NCI-H2196 (cell line): ENCODE measurements around the gene FOXD2.

Experiments used
- DNase-seq: peaks from one replicate; lab custom pipeline; 2025; ENCODE audit not compliant: unreplicated experiment; lab: John Stamatoyannopoulos, UW

FOXD2 gene

DNA sequence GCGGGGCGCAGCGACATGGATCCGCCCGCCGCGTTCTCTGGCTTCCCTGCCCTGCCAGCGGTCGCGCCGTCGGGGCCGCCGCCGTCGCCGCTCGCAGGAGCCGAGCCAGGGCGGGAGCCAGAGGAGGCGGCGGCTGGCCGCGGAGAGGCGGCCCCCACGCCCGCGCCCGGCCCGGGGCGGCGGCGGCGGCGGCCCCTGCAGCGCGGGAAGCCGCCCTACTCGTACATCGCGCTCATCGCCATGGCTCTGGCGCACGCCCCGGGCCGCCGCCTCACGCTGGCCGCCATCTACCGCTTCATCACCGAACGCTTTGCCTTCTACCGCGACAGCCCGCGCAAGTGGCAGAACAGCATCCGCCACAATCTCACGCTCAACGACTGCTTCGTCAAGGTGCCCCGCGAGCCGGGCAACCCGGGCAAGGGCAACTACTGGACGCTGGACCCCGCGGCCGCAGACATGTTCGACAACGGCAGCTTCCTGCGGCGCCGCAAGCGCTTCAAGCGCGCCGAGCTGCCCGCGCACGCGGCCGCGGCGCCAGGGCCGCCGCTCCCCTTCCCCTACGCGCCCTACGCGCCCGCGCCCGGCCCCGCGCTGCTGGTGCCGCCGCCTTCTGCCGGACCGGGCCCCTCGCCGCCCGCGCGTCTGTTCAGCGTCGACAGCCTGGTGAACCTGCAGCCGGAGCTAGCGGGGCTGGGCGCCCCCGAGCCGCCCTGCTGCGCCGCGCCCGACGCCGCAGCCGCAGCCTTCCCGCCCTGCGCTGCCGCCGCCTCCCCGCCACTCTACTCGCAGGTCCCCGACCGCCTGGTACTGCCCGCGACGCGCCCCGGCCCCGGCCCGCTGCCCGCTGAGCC lies 21.3 kb upstream of the FOXD2 start:
- DNase-seq: no peak

DNA sequence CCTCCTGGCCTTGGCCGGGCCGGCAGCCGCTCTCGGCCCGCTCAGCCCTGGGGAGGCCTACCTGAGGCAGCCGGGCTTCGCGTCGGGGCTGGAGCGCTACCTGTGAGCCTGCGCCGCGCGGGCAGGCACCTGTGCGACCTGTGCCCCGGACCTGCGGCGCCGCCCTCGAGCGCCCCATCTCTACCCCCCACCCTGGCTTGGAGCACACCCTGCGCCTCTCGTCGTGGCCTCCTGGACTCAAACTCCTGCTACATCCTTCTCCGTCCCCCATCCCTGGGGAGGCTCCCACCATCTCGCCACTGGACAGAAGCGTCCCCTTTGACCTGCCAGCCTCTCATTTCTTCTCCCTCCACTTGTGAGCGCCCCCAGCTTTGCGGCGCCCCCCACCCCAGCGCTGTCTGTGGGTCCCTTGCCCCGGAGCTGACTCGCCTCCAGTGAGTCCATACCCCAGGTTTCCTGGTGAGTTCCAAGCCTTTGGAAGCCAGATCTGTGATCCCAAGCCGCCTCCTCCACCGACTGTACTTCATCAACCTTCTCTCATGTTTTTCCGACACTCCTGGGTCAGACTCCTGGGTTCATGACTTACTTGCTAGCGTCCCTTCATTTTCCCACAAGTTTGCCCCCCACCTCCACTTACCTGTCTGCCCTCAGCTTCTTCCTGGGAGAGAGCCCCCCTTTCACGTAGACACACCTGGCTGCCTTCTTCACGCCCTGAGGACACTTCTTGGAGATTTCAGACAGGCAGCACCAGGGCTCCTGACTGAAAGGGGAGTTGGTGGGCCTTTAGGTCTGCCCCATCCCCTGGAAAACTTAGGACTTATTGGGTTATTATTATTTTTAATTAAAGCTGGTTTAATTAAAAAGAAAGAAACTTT lies 20.4 kb upstream of the FOXD2 start:
- DNase-seq: no peak

DNA sequence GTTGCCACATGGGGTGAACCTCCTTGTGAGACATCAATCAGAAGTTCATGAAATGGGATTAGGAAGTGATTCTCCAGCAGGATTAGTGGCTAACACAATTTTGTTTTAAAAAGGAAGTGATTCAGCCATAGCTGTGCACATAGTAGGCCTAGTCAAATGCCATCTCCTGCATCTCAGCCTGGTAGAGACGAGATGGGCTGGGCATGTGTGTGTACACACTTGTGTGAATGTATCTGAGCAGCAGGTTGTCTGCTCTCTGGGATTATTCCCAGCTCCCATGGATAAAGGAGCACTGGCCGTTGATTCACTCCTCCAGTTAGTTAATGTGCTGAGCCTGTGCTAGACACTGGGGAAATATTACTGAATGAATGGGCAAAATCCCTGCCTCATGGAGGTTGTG lies 19.7 kb upstream of the FOXD2 start:
- no peak for DNase-seq

DNA sequence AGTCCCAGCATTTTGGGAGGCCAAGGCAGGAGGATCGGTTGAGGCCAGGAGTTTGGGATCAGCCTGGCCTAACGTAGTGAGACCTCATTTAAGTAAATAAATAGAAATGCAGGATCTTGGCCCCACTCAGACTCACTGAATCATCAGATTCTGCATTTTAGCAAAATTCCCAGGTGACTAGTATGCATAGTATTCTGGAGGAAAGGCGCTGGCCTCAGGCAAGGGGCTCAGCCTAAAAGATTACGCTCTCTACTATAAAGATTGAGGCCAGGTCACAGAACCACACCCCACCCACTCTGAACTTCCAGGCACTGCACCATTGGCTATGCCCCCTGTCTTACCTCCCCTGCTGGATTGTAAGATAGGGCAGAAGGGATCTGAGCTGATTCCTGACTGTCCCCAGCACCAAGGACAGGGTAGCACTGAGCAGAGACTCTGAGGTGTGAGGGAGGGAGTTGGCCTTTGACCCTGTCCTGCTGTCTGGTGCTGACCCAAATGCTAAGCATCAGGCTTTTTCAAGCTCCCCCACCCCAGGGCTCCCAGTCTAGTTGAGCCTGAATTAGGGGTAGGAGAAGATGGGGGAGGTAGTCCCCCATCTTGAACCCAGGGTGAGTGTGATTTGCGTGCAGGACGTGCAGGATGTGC lies 19.0 kb upstream of the FOXD2 start:
- DNase-seq: no peak

DNA sequence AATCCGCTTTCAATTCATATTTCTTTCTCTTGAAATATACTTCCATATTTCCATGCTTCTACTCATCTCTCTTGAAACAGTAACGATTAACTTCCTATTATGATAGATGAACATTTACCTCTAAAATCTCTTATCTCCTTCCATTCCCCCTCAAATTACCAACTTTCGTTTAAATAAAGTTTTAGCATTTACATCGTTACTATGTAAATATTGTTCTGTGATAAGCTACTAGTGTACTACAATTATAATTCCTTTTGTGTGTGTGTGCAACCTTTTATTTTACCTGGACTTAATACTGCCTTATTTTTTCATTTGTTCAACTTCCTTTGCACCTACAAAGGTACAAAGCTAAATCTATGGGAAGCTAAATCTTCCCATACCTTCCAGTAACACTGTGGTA lies 17.3 kb upstream of the FOXD2 start:
- DNase-seq: no peak

DNA sequence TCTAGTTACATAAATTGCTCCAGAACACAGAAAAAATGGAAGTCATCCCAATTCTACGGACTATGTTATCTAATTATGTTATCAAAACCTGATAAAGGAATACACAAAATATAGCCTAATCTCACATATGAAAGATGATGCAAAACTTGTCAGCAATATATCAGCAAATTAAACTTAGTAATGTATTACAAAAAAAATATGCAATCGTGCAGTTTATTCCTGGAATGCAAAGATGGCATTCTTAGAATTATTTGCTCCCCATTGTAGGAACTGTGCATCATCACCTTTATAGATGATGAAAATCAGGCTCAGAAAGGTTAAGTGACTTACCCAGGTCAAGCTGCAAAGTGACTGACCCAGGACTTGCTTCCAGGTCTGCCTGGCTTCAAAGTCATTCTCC lies 14.0 kb upstream of the FOXD2 start:
- DNase-seq: no peak

DNA sequence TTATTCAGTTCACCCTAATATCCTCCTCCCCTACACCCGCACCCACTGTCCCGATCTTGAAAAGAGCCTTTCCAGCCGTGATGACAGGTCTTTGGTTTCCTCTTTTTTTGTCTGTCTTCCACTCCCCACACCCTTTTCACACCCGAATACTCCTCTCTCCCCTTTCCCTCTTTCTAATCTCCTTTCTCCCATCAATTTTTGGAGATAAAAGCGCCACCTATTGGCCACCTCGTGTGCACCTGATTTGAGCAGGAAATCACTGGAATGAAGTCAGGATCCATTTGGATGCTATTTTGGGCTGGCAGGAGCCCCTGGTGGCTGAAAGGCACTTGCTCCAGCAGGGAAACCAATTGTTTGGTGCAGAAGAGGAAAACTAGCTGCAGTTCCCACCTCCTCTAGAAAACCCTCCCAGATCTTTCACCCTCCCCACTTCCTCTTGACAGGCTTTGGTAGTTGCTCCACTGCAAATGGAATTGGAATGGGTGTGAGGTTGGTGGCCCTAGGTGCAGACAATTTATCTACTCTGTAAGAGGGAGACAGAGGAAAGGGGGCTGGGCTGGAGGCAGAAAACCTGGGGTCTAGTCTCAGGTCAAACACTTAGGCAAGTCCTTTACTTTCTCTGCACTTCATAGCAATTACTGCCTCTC lies 13.4 kb upstream of the FOXD2 start:
- peak; percentile 70 for DNase-seq

DNA sequence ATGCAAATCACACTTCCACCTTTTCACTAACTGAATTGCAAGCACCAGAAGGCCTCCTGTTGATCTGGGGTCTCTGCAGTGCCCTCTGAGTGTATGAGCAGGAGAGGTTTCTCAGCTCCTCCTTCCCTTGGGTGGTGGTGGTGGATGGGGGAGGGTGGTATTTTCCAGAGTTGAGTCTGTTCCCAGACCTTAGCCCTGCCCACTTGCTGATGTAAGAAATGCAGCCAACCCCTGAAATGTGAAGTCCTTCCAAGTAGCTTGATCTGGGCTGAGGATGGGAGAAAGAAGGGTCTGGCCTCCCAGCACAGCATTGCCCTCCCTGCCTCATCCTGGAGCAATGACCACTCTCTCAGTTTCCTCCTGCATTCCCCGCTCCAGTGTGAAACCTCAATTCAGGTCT lies 6.3 kb upstream of the FOXD2 start:
- no peak for DNase-seq

DNA sequence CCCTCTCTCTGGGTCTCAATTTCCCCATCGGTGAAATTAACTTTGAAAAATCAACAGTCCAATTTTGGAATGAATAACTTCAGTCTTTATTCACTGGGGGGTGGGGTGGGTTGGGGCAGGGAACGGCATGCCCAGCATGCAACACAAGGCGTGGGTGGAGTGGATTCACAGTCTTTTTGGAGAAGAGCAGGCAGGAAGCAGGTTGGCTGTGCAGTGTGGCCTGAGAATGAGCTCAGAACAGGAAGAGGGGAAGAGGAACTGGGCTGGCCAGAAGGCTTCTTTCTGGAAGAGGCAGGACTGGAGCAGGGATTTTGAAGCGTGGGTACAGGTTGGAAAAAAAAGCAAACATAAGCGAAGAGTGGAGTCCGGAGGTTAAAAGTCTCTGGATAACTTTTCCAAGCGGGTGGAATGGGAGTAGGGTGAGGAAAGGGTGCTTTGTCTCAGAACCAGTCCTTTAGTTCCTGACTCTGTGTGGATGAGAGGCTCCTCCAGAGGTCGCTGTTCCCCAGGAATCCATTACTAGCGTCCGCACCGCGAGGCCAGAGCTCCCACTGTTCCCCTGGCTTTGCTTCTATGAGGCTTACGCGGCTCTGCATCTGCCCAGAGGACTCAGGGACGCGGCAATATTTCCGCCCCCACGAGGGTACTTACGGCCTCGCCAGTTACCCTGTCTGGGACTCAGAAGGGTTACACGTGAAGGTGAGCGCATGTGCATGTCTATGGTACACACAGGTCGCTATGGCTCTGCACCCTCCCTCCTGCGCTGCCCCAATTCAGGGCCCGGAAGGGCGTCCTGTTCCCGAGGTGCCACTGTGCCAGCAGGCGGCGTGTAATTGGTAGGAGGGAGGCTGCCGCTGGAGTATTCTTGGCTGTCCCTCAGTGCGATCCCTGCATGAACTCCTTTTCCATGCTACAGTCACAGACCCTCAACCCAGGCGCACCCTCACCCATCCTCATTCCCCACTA lies 5.5 kb upstream of the FOXD2 start:
- DNase-seq: no peak

DNA sequence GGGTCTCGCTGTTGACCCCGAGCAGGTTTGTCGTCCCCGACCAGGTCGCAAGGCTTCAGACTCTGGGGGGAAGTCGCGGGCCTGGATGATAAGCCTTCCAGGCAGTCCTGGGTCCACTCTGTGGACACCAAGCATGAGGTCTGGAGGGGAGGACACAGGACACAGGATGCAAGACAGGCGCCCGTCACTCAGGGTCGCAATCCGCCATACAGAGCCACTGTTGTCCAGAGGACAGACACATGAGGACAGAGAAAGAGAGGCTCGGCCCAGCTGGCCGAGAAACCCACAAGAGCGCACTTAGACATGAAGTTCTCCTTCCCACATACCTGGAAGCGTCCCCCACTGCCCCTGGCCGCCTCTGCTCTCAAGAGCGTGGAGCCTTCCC lies 4.8 kb upstream of the FOXD2 start:
- no peak for DNase-seq

DNA sequence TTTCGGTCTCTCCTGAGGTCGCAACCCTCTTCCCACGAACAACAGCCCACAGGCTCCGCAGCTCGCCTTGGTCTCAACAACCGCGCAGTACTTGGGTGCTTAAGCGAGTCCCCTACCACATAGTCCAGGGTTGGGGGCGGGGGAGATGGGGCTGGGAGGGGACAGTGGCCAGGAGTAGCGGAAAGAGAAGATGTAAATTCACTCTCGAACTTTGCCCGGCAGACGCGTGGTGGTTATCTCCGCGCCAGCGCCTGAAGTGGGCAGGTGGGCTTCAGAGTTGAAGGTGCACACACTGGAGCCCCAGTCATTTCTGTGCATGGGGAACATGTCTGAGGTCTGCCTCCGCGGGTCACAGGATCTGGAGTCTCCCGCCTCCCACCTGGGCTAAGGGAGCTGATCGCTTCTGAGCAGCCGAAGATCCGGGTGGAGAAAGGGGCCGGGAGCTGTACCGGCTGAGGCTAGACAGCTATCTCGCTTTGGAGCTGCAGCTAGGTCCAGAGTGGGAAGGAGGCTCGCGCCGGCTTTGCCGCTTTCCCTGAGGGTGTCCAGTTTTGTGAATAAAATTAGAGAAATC lies 4.3 kb upstream of the FOXD2 start:
- no peak for DNase-seq

DNA sequence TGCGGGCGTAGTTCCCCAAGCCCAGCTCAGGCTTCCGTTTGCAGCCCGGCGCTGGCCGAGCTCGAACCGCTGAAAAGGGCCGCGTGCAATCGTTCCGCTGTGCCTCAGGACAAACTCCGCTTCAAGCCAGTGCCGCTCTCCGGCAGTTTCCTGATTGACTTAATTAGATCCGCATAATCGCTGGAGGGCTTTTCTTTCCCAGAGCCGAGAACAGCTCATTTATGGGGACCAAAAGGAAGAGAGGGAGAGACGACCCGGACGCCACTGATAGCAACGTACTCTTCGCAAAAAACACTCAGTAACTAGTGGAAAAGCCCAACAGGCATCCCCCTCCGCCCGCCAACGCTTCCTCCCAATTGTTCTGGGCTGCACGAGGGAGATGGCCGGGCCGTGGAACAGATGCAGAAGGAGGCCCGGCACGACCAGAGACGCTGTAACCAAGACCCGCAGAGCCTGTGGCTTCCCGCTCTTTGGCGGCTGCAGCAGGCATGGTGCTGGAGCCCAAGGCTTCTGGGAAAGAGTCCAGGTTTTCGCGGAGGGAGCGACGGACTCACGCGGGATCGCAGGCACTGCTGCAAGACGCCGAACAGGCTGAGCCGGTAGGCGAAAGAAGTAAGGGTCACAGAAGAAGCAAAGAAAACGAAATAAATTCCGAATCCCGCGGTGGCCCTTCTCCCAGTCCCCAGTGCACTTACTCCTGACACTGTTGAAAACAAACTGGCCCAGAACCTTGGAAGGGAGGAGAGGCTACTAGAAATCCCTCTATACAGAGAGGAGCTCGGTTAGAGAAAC lies 3.6 kb upstream of the FOXD2 start:
- DNase-seq: no peak

DNA sequence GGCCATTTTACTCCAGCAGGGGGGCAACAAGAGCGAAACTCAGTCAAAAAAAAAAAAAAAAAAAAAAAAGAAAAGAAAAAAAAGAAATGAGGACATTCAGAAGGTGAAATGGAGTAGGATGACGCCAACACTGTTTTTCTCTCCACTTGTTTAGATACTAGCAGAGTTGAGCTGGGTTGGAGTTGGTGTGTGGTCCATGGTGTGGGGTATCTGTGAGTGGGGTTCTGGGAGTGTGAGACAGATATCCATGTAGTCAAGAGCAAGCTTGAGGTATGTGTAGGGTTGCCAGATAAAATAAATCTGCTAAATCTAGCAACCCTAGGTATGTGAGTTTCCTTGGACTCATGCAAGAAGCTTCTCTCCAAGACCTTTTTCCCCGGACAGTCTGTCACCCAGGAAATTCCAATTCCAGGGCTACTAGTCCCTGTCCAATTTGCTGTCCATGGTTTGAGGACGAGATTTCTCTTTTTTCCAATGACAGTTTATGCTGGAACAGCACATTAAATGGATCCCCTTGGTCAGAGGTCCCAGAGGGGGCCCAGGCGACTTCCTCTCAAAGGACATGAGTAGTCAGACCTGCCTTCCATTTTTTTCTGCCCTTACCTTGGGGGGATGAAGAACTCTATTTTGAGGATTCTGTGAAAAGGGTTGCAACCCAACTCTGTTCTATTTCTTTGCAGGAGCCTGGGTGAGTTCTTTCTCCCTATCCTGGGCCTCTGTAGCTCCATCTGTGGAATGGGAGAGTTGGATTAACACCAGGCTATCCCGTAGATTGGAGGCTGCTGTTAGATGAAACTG lies 2.1 kb upstream of the FOXD2 start:
- no peak for DNase-seq

DNA sequence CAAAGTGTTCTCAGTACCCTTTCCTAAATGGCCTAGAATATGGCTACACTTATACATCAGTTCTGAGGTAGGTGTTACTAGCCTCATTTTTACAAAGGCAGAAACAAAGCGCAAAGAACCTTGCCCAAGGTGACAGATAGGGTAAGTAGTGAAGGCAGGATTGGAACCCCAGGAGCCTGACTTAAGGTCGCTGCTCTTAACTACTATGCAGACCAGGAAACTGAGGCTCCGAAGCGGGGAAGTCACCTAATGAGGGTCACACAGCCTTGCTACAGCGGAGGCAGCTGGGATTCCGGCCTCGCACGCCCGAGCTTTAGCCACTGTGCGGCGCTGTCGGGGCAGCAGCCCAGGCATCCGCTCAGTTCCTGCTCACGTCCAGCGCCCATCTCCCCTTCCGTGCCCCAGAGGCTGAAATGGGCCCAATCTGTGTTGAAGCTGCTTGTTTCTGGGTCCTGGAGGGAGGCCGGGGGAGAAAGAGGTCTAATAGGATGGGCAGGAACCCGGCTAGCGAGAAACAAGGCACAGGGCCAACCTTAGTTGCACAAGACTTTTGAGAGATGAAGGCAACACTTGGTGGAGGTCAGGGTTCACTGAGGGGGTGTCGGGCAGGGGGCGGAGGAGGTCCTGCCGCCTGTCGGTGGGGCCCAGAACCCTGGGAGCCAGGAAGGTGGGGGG lies 1.4 kb upstream of the FOXD2 start:
- DNase-seq: peak; percentile 77

DNA sequence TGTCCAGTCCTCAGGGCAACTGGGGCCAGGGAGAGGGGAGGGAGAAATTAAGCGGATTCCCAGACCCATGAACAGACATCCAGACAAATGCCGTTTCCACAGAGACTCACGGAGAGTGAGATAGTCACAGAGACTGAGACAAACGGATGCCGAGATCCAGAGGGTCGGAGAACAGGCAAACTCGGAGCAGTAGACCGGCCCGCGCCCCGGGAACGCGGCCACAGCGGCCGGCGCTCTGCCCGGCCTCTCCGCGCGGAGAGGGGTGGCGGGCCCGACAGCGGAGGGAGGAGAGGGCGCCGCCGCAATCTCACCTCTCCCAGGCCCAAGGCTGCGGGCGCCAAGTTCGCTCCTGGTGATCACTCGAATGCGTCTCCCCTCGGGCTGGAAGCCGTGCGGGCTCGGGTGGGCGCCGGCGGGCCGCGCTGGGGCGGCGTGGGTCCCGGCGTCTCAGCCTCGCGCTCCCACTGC lies 831 bp upstream of the FOXD2 start:
- no peak for DNase-seq

DNA sequence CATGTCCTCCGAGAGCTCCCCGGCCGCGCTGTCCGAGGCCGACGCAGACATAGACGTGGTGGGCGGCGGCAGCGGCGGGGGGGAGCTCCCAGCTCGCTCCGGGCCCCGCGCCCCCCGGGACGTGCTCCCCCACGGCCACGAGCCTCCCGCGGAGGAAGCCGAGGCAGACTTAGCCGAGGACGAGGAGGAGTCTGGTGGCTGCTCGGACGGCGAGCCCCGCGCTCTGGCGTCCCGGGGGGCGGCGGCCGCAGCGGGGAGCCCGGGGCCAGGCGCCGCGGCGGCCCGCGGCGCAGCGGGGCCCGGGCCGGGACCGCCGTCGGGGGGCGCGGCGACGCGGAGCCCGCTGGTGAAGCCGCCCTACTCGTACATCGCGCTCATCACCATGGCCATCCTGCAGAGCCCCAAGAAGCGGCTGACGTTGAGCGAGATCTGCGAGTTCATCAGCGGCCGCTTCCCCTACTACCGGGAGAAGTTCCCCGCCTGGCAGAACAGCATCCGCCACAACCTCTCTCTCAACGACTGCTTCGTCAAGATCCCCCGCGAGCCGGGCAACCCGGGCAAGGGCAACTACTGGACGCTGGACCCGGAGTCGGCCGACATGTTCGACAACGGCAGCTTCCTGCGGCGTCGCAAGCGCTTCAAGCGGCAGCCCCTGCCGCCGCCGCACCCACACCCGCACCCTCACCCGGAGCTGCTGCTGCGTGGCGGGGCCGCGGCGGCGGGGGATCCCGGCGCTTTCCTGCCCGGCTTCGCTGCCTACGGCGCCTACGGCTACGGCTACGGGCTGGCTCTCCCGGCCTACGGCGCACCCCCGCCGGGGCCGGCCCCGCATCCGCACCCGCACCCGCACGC lies 547 bp downstream of the FOXD2 start:
- no peak for DNase-seq
